ENCODE data around the gene PSMA4.
"Not testable (repeated sequence)": the region's sequence is repeated elsewhere in the genome, so short reads cannot be mapped to it uniquely, and the experiment has no call there.

PSMA4 gene

DNA sequence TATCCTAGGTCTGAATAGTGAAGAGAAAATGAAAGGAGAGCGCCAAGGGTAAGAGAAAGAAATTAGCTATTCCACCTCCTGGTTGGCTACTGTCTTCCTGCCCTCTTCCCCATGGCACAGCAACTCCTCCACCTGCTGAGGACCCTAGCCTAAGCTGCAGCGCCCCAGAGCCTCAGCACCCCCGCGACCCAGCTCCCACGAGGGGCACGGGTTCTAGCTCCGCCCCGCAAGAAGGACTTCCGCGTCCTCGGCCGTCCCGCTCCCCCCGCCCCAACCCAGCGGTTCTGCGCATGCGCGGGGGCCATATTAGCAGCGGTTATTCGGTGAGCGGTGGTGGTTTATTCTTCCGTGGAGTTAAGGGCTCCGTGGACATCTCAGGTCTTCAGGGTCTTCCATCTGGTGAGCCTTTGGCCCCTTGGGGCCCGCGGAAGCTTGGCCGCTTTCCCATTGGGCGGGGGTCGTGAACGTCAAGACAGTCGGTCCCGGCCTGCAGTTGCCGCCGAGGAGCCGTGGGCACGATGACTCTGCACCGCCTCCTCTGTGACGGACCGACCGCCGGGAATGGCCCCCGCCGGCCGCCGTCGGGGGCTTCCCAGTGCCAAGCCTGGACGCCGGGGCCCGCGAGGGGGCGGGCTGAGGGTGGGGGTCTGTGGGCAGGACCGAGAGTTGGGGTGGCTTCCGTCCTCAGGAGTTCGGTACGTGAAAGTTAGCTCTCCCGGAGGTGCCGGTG is at the start of gene PSMA4:
PSMA4 (plus strand) TSS at position 304 of the 730 bp plus-strand sequence. CDS start 1,484 bp downstream, outside the sequence.
- DNase-seq (ENCODE audit: low spot score) = peak; percentile 87

GRCh38 chr15:78492872-78493271 is 47.4 kb upstream of the PSMA4 start:
- DNase-seq (ENCODE audit: low spot score) = no peak

DNA sequence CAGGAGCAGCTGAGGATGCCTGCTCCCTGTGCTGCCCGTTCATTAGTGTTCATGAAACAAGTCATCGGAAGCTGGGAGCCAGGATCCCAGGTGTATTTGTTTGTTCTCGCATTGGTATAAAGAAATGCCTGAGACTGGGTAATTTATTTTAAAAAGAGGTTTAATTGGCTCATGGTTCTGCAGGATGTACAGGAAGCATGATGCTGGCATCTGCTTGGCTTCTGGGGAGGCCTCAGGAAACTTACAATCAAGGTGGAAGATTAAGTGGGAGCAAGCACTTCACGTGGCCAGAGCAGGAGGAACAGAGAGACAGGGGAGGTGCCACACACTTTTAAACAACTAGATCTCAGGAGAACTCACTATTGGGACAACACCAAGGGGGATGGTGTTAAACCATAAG is 38.4 kb upstream of the PSMA4 start:
- DNase-seq (ENCODE audit: low spot score) = no peak

- DNase-seq (ENCODE audit: low spot score) = no peak
These were observed 37.6 kb upstream of the PSMA4 start for GRCh38 chr15:78502641-78503040.

- peak; percentile 95 for DNase-seq (ENCODE audit: low spot score)
These were observed 33.0 kb upstream of the PSMA4 start, which contains the start of gene HYKK for GRCh38 chr15:78506971-78507830. HYKK (plus strand) TSS chr15:78507577; CDS start chr15:78513089, 5,512 bp downstream.

GRCh38 chr15:78507831-78508160 is 32.4 kb upstream of the PSMA4 start:
- DNase-seq (ENCODE audit: low spot score) = peak; percentile 18

- no peak for DNase-seq (ENCODE audit: low spot score)
These were observed 32.0 kb upstream of the PSMA4 start for GRCh38 chr15:78508272-78508671.

GRCh38 chr15:78509726-78510312 is 30.4 kb upstream of the PSMA4 start:
- DNase-seq (ENCODE audit: low spot score) = no peak

- DNase-seq (ENCODE audit: low spot score) = not testable (repeated sequence)
These were observed 20.2 kb upstream of the PSMA4 start for GRCh38 chr15:78520035-78520434.

GRCh38 chr15:78524230-78524629 is 16.0 kb upstream of the PSMA4 start:
- no peak for DNase-seq (ENCODE audit: low spot score)

GRCh38 chr15:78527325-78527724 is 12.9 kb upstream of the PSMA4 start:
- no peak for DNase-seq (ENCODE audit: low spot score)

DNA sequence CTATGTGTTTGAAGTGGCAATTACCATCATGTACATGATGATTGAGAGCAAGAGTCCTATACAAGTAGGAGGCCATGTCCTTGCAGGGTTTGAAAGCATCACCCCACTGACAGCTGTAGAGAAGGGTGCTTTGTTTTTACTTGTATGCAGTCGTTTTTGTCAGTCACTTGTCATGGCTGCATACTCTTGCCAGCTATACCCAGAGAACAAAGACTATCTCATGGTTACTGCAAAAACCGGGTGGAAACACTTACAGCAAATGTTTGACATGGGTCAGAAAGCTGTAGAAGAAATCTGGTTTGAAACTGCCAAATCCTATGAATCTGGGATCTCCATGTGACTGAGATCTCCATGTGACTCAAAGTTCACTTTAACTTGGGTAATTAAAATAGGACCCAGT is 6.9 kb upstream of the PSMA4 start:
- DNase-seq (ENCODE audit: low spot score) = no peak

DNA sequence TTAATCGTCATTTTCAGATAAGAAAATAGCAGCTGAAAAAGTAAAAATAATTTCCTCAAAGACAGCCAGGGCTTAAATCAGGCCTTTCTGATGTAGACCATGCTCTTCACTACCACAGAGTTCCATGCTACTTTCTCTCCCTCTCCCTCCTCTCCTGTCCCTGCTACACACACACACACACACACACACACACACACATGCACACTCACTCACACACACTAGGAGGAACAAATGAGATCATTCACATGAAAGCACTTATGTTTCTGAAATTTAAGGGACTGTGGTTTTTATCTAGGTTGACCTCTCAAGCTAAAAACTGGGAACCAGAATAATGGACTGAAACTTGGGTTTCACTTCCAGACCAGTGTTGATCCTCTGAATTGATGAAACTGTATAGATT is 4.1 kb upstream of the PSMA4 start:
- DNase-seq (ENCODE audit: low spot score) = no peak

DNA sequence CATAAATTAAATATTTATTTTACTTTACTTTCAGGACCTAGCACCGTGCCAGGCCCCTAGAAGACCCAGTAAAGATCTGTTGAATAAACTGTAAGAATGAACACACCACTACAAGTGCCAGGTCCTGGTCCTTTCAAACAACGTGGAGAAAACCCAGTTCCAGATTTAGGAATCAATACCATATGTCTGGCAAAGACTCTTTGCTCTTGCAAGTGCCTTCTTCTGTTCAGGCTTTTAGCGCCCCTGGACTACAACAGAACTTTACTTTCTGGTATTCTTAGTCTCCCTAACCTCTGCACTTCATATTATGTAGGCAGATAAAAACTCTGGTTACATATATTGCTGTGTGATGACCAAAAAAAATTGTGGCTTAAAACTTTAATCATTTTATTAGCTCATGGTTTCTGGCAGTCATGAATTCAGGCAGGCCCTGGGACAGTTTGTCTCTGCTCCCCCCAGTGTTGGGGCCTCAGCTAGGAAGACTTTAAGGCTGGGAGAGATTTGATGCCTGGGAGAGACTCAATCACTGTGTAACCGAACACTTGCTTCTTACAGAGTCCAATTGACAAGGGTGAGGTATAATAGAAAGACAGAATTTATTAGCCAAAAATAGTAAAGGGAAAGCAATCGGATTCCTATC is 2.9 kb upstream of the PSMA4 start:
- no peak for DNase-seq (ENCODE audit: low spot score)

GRCh38 chr15:78538358-78538757 is 1.9 kb upstream of the PSMA4 start:
- DNase-seq (ENCODE audit: low spot score) = no peak

- not testable (repeated sequence) for DNase-seq (ENCODE audit: low spot score)
These were observed 642 bp upstream of the PSMA4 start for GRCh38 chr15:78539464-78540140.

DNA sequence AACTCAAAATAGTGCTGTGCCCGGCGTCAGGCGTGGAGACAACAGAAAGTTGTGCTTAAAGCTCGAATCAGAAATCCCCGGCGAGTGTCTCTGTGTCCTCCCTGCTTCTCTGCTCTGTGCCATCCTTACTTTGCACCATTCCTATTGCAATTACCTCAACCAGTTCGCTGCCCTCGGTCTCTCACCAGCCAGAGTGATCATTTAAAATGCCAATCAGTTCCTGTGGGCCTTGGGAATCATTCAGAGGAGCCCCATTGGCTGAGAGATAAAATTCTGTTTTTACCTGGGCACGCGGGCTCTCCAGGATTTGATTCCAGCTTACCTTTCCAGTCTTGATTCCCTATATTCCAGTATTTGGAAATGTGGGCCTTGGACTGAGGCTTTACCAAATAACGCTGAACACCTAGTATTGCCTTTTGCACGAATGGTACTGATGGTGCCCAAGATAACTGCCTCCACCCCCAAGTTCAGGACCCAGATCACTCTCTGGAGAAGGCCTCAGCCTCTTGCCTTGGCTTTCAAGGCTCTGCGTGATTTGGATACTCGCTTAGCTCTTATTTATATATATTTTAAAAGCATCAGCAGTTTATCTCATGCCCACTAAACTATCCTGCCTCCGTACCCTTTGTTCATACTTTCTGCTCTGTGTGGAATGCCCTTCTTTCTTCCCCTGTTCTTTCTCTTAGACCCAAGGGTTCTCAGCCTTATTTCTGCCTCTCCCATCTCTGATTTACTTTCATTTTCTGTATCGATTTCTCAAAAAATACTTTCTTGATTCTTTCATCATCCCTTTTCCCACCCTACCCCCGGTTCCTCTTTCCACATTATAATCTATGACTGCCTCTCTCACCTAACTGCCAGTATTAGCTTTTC is 863 bp downstream of the PSMA4 start:
- peak; percentile 39 for DNase-seq (ENCODE audit: low spot score)

DNA sequence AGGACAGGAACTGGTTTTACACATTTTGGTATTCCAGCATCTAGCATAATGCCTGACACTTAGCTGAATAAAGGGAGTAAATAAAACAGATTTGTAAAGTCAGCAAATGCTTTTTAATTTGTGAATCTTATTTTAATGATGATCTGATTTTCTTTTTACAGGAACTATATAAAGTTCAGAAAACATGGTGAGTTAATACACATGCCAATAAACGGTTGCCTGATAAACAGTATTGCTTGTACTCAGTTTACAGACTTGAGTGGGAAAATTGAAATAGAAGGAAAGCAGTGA is 1.4 kb downstream of the PSMA4 start:
- DNase-seq (ENCODE audit: low spot score) = no peak

DNA sequence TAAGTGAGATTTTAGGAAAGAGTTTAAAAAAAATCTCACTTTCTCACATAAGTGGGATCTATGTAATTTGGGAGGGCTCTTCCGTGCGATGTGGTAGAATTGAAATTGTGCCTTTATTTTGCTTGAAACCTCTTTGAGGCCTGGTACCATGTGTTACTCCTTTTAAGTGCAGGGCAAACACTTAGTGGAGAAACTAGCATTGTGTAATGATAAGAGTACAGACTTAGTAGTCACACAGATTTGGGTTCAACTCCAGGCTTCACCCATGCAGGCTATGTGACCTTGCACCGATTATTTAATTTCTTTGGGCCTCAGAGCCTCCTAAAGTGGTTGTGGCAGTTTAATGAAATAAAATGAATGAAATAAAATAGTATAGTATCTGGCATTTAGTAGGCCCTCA is 2.4 kb downstream of the PSMA4 start:
- no peak for DNase-seq (ENCODE audit: low spot score)

DNA sequence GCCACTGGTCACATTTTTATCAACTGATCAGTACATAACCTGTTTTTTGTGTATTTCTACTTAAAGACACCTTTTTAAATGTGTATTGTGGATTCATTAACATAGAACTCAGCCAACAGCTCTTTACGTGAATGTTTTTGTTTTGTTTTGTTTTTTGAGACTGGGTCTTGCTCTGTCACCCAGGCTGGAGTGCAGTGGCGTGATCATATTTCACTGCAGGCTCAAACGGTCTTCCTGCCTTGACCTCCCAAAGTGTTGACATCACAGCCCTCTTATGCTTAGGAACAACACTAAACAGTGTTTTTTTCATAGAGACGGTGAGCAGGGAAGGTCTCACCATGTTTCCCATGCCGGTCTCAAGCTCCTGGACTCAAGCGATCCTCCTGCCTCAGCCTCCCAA is 9.9 kb downstream of the PSMA4 start:
- no peak for DNase-seq (ENCODE audit: low spot score)

DNA sequence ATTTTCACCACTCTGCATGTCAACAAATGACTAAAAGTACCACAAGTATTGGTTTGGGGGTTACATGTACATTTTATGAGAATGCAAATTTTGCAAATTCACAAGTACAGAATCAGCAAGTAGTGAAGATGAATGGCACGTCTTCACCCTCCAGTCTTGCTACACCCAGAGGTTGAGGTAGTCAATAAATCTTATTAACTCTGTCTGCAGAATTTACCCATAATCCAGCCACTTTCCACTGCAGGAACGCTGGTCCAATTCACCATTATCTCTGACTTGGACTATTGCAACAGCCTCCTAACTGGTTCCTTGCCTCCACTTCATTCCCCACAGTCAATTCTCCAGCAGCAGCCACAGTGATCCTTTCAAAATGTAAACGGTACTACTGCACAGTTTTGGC is 10.6 kb downstream of the PSMA4 start:
- no peak for DNase-seq (ENCODE audit: low spot score)
